IMR-90 (cell line): Measurements from ENCODE around the gene GCM1. TPM values are rescaled to one million over a fixed set of nuclear protein-coding genes. Genes with fewer than 3 reads are reported as not detected.
A peak's percentile ranks its signal among the peaks of the same experiment; 100 is the strongest.

Experiments
- ATAC-seq: fragments of 200-7000 bp; cut with Tn5 transposase; 2 replicates; pipeline ENCODE4 v1.9.1; 2020; ENCODE audit warnings: low read depth, mild to moderate bottlenecking, moderate library complexity
- BruUV-seq: library from RNA; stranded (reverse); fragments of 400-500 nt; replicated peaks from 2 replicates; lab custom pipeline; 2021; lab: Mats Ljungman, UMichigan
- CTCF ChIA-PET: fragments of 300-600 bp; formaldehyde crosslinking; extraction: SDS; loops from one replicate; lab custom pipeline; 2021; ENCODE audit warnings: antibody characterized with exemption; lab: Yijun Ruan, JAX
- POLR2A ChIA-PET: fragments of 300-600 bp; sonication (Branson Sonifier 250); formaldehyde crosslinking; loops from one replicate; lab custom pipeline; 2022; ENCODE audit warnings: antibody characterized with exemption; ENCODE audit not compliant: unreplicated experiment; lab: Charles Lee
- DNase-seq: peaks from one replicate; pipeline ENCODE4 v3.0.0; 2013
- H2AFZ ChIP-seq: replicated peaks from 2 replicates; pipeline ENCODE3; 2013; ENCODE audit warnings: low read length, mild to moderate bottlenecking; ENCODE audit not compliant: poor library complexity
- H2AK5ac ChIP-seq: 2 replicates; pipeline ENCODE4 v1.6.1; 2013; ENCODE audit warnings: low read depth, low read length, inconsistent platforms
- H2AK9ac ChIP-seq: replicated peaks from 2 replicates; pipeline ENCODE3; 2013; ENCODE audit warnings: mild to moderate bottlenecking, low read depth, low read length, moderate library complexity; ENCODE audit not compliant: poor library complexity
- H2BK120ac ChIP-seq: 2 replicates; pipeline ENCODE4 v1.6.1; 2013; ENCODE audit warnings: low read depth, low read length, inconsistent platforms
- H2BK15ac ChIP-seq: 3 replicates; pipeline ENCODE4 v1.6.1; 2013; ENCODE audit warnings: low read depth, low read length, inconsistent platforms
- H2BK20ac ChIP-seq: 2 replicates; pipeline ENCODE4 v1.6.1; 2013; ENCODE audit warnings: low read depth, mild to moderate bottlenecking, inconsistent platforms, low read length, moderate library complexity
- H2BK5ac ChIP-seq: 2 replicates; pipeline ENCODE4 v1.6.1; 2013; ENCODE audit warnings: mild to moderate bottlenecking, low read depth, low read length, inconsistent platforms; ENCODE audit not compliant: poor library complexity, severe bottlenecking
- H3K14ac ChIP-seq: replicated peaks from 2 replicates; pipeline ENCODE4 v1.6.1; 2013; ENCODE audit warnings: low read depth, low read length, inconsistent platforms
- H3K18ac ChIP-seq: 2 replicates; pipeline ENCODE4 v1.6.1; 2013; ENCODE audit warnings: low read depth, low read length, control low read depth
- H3K23ac ChIP-seq: 2 replicates; pipeline ENCODE4 v1.6.1; 2013; ENCODE audit warnings: low read depth, low read length, inconsistent platforms
- H3K27ac ChIP-seq: 2 replicates; pipeline ENCODE4 v1.5.1; 2013; ENCODE audit warnings: mild to moderate bottlenecking, control low read depth, low read length; ENCODE audit not compliant: insufficient read depth
- H3K27me3 ChIP-seq: 2 replicates; pipeline ENCODE4 v1.6.1; 2013; ENCODE audit warnings: low read length; ENCODE audit not compliant: control insufficient read depth, insufficient read depth
- H3K36me3 ChIP-seq: 2 replicates; pipeline ENCODE4 v1.6.1; 2013; ENCODE audit warnings: low read length, mixed read lengths; ENCODE audit not compliant: control insufficient read depth, insufficient read depth
- H3K4ac ChIP-seq: 2 replicates; pipeline ENCODE4 v1.6.1; 2013; ENCODE audit warnings: low read depth, low read length, inconsistent platforms
- H3K4me1 ChIP-seq: 2 replicates; pipeline ENCODE4 v1.6.1; 2013; ENCODE audit warnings: low read length, mixed read lengths; ENCODE audit not compliant: control insufficient read depth, insufficient read depth
- H3K4me2 ChIP-seq: 2 replicates; pipeline ENCODE4 v1.6.1; 2013; ENCODE audit warnings: low read depth, mild to moderate bottlenecking, control low read depth, low read length, moderate library complexity
- H3K4me3 ChIP-seq: 2 replicates; pipeline ENCODE4 v1.5.1; 2013; ENCODE audit warnings: low read depth, mild to moderate bottlenecking, control low read depth, low read length, moderate library complexity; ENCODE audit not compliant: insufficient read depth
- H3K56ac ChIP-seq: 2 replicates; pipeline ENCODE4 v1.6.1; 2013; ENCODE audit warnings: low read length, inconsistent platforms; ENCODE audit not compliant: insufficient read depth; ENCODE audit errors: extremely low read depth
- H3K79me1 ChIP-seq, 2 experiments: 2 replicates each; pipeline ENCODE4 v1.6.1; 2013; ENCODE audit warnings: low read length in 2 of 2, inconsistent platforms in 1 of 2, low read depth in 1 of 2
- H3K9ac ChIP-seq: 2 replicates; pipeline ENCODE4 v1.6.1; 2013; ENCODE audit warnings: low read depth, low read length, control low read depth
- H3K9me1 ChIP-seq: 2 replicates; pipeline ENCODE4 v1.6.1; 2013; ENCODE audit warnings: low read length, inconsistent platforms; ENCODE audit not compliant: insufficient read depth
- H3K9me3 ChIP-seq: 2 replicates; pipeline ENCODE4 v1.6.1; 2013; ENCODE audit warnings: low read length; ENCODE audit not compliant: control insufficient read depth, insufficient read depth
- H4K20me1 ChIP-seq: 2 replicates; pipeline ENCODE4 v1.6.1; 2013; ENCODE audit warnings: low read length, inconsistent platforms; ENCODE audit not compliant: insufficient read depth
- H4K5ac ChIP-seq: 2 replicates; pipeline ENCODE4 v1.6.1; 2013; ENCODE audit warnings: mild to moderate bottlenecking, low read depth, low read length, control low read depth
- H4K8ac ChIP-seq, 2 experiments: 2 replicates each; pipeline ENCODE4 v1.6.1; 2013; ENCODE audit warnings: low read depth in 2 of 2, low read length in 2 of 2, control low read depth in 1 of 2, inconsistent platforms in 1 of 2
- H4K91ac ChIP-seq: 2 replicates; pipeline ENCODE4 v1.6.1; 2013; ENCODE audit warnings: low read depth, low read length, inconsistent platforms; ENCODE audit not compliant: insufficient read depth
- CEBPB ChIP-seq: IDR thresholded peaks from 2 replicates; pipeline ENCODE4 v1.6.1; 2012; ENCODE audit warnings: low read depth, low read length, improper control_type of control experiment
- CHD1 ChIP-seq: IDR thresholded peaks from 2 replicates; pipeline ENCODE4 v1.6.1; 2012; ENCODE audit warnings: low read depth, low read length, improper control_type of control experiment
- ELK1 ChIP-seq: fragments of 150-350 bp; IDR thresholded peaks from 2 replicates; pipeline ENCODE4 v1.6.1; 2016; ENCODE audit warnings: low read depth, mild to moderate bottlenecking, low read length, moderate library complexity, borderline replicate concordance
- FOS ChIP-seq: fragments of 150-350 bp; IDR thresholded peaks from 2 replicates; pipeline ENCODE4 v1.6.1; 2016; ENCODE audit warnings: low read depth, low read length
- MAFK ChIP-seq: IDR thresholded peaks from 2 replicates; pipeline ENCODE4 v1.6.1; 2012; ENCODE audit warnings: low read depth, low read length, improper control_type of control experiment
- MAZ ChIP-seq: IDR thresholded peaks from 2 replicates; pipeline ENCODE4 v1.6.1; 2012; ENCODE audit warnings: low read depth, mild to moderate bottlenecking, low read length, improper control_type of control experiment, moderate library complexity, borderline replicate concordance
- NFE2L2 ChIP-seq: fragments of 150-350 bp; IDR thresholded peaks from 2 replicates; pipeline ENCODE4 v1.6.1; 2016; ENCODE audit warnings: low read depth, mild to moderate bottlenecking, low read length
- POLR2A ChIP-seq: IDR thresholded peaks from 2 replicates; pipeline ENCODE4 v1.6.1; 2012; ENCODE audit warnings: mild to moderate bottlenecking, low read depth, low read length
- RCOR1 ChIP-seq: IDR thresholded peaks from 2 replicates; pipeline ENCODE4 v1.6.1; 2012; ENCODE audit warnings: mild to moderate bottlenecking, low read length, improper control_type of control experiment; ENCODE audit not compliant: insufficient replicate concordance
- RFX5 ChIP-seq: IDR thresholded peaks from 2 replicates; pipeline ENCODE4 v1.8.0; 2012; ENCODE audit warnings: low read depth, mild to moderate bottlenecking, low read length, moderate library complexity
- USF2 ChIP-seq: fragments of 150-350 bp; IDR thresholded peaks from 2 replicates; pipeline ENCODE4 v1.6.1; 2017; ENCODE audit warnings: mild to moderate bottlenecking, antibody characterized with exemption, low read length, low read depth
- WGBS, 2 experiments: methylation state at CpG; one replicate each; pipeline versions ENCODE4 v1.1.5 to v1.1.7; 2013; ENCODE audit warnings: missing lambda C conversion rate in 2 of 2; ENCODE audit not compliant: insufficient read length in 1 of 2; ENCODE audit errors: extremely low coverage in 2 of 2; 5-methylcytosine and 5-hydroxymethylcytosine counted together
- dilution Hi-C: fragments of 300-500 bp; cut with HindIII; formaldehyde crosslinking; loops from one replicate; pipeline ENCODE4 v1.14.3; 2018; ENCODE audit warnings: low sequenced_read_pairs; ENCODE audit not compliant: unreplicated experiment
- in situ Hi-C: fragments of 300-500 bp; cut with MboI; formaldehyde crosslinking; loops from 3 replicates; pipeline ENCODE4 v1.14.3; 2019; ENCODE audit warnings: low sequenced_read_pairs, inconsistent platforms, mixed read lengths
- intact Hi-C: fragments of 100-400 bp; cut with micrococcal nuclease; formaldehyde crosslinking; loops from 2 replicates; pipeline ENCODE4 v1.10.0; 2022
- polyA plus RNA-seq, 3 experiments: library from polyadenylated mRNA; depleted of rRNA; stranded (reverse); fragments of >200 nt; gene quantifications; 2 replicates each; pipeline ENCODE4 v1.2.3, GENCODE V29; 2012; ENCODE audit warnings: low replicate concordance in 1 of 3
- total RNA-seq: library from RNA; depleted of rRNA; stranded (reverse); fragments of >200 nt; gene quantifications from 2 replicates; pipeline ENCODE4 v1.2.3, GENCODE V29; 2012
- TF ChIP-seq, protein P1 (sequence below): conservative IDR thresholded peaks from 2 replicates; pipeline ENCODE4 v1.5.1; 2012; ENCODE audit warnings: mild to moderate bottlenecking, low read depth, low read length, improper control_type of control experiment

The GCM1 gene
- total and polyA plus RNA-seq, 2 of the 4 experiments (the other 2 are of a cell fraction), result not detected

DNA sequence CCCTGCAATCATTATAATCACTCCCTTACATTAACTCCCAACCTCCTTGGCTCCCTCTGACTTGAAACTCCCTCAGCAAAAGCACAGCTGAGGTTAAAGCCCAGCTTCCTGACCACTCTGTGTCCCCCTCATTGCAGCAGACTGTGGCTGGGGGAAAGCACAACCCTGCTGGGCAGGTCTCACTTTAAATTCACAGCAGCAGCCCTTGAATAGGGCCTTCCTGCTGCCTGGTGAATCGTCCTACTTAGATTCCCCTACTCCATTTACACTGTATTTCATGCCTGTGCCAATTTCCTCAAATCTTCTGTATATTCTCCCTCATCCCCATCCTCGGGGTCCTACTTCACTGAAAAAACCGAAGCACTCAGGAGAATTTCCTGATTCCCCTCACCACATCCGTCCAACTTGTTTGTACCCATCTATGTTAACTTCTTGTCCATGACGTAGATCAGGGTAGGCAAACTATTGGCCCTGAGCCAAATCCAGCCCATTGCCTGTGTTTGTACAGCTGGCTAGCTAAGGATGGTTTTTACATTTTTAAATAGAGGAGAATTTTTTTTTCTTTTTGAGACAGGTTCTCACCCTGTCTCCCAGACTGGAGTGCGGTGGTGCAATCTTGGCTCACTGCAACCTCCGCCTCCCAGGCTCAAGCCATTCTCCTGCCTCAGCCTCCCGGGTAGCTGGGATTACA is 31.5 kb upstream of the GCM1 start:
- H3K4me1 ChIP-seq, result no peaks in the 10 kb centered on the region
- H3K27ac ChIP-seq, result no peak overlapping the region
- H4K5ac ChIP-seq, result no peak overlapping the region
- H3K36me3 ChIP-seq, result no peaks in the 10 kb centered on the region
- WGBS, 2 experiments, result 46% methylated on average over 2 of the region's 8 CpGs; no CpG with 5 or more reads in 1 of the 2 experiments
- no peak overlapping the region for H3K4me3 ChIP-seq
- DNase-seq (peak; percentile 33), ATAC-seq (no peak)
- H2BK120ac ChIP-seq, result no peak overlapping the region
- ChIA-PET CTCF (interaction anchor here (0.6 kb wide), 1 partner anchor 546 kb away, joined by 3 read pairs; no protein-coding TSS in a partner anchor), POLR2A (no interaction called here)
- H3K27me3 ChIP-seq, result 0 out of 2 replicates have a peak, but pooled peaks cover 2% of the 10 kb centered on the region
- no peak overlapping the region for H2BK5ac ChIP-seq
- H3K9ac ChIP-seq, result no peak overlapping the region
- H3K9me1 ChIP-seq, result no peaks in the 10 kb centered on the region
- H2AK9ac ChIP-seq, result no peak overlapping the region
- H3K56ac ChIP-seq, result no peak overlapping the region
- no peak overlapping the region for H3K18ac ChIP-seq
- TF ChIP-seq MAZ (no peak), USF2 (no peak), ELK1 (no peak), POLR2A (no peak), MAFK (no peak), RCOR1 (no peak), CEBPB (no peak), CHD1 (no peak), RFX5 (no peak), FOS (no peak), NFE2L2 (no peak)
- TF ChIP-seq, protein P1, sequence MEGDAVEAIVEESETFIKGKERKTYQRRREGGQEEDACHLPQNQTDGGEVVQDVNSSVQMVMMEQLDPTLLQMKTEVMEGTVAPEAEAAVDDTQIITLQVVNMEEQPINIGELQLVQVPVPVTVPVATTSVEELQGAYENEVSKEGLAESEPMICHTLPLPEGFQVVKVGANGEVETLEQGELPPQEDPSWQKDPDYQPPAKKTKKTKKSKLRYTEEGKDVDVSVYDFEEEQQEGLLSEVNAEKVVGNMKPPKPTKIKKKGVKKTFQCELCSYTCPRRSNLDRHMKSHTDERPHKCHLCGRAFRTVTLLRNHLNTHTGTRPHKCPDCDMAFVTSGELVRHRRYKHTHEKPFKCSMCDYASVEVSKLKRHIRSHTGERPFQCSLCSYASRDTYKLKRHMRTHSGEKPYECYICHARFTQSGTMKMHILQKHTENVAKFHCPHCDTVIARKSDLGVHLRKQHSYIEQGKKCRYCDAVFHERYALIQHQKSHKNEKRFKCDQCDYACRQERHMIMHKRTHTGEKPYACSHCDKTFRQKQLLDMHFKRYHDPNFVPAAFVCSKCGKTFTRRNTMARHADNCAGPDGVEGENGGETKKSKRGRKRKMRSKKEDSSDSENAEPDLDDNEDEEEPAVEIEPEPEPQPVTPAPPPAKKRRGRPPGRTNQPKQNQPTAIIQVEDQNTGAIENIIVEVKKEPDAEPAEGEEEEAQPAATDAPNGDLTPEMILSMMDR, result no peak
- dilution Hi-C loops, result no loop called here
- no TSS peak for BruUV-seq
- H3K4me2 ChIP-seq, result no peak overlapping the region
- in situ Hi-C loops, result loop anchor here (25.0 kb wide), 1 partner anchor 757 kb away; no protein-coding TSS in a partner anchor
- no peak overlapping the region for H2BK15ac ChIP-seq
- H3K23ac ChIP-seq, result no peak overlapping the region
- H4K20me1 ChIP-seq, result no peaks in the 10 kb centered on the region
- intact Hi-C loops, result no loop called here
- H2BK20ac ChIP-seq, result no peak overlapping the region
- H2AFZ ChIP-seq, result peak overlapping the region; percentile 56
- H3K4ac ChIP-seq, result no peak overlapping the region
- H4K8ac ChIP-seq, result no peak overlapping the region
- H3K14ac ChIP-seq, result no peak overlapping the region
- no peak overlapping the region for H2AK5ac ChIP-seq
- H3K79me1 ChIP-seq, result no peaks in the 10 kb centered on the region
- no peaks in the 10 kb centered on the region for H3K9me3 ChIP-seq
- no peak overlapping the region for H4K91ac ChIP-seq
